Stimulated activated CD8-positive, alpha-beta memory T cell treated with anti-CD3 and anti-CD28 coated beads, Interleukin-7, amount 100 ng/mL, for 4 hours (primary cell): ENCODE data around the gene IFNL2.

ENCODE experiments used
- DNase-seq, 2 donors: peaks; one replicate each; pipeline ENCODE4 v3.0.0-alpha.2; 2020; ENCODE audit warnings: low read depth in 2 of 2

IFNL2 gene

DNA sequence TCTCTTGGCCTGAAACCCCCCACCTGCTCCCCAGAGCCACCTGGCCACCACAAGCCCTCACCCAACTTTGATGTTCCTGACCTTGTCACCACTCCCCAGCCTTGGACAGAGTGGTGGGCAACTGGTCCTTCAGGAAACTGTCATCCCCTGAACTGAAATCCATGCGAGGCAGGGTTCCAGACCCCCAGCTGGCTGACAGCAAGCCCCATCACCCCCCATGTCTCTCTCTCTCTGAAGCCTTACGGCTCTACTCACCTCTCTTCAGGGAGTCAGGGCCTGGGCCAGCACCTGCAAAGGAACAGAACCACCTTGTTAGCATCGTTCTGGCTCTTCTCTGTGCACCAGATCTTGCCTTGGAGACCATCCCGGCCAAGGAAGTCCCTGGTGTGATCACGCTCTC is 49.9 kb downstream of the IFNL2 start:
- DNase-seq: no peak

DNA sequence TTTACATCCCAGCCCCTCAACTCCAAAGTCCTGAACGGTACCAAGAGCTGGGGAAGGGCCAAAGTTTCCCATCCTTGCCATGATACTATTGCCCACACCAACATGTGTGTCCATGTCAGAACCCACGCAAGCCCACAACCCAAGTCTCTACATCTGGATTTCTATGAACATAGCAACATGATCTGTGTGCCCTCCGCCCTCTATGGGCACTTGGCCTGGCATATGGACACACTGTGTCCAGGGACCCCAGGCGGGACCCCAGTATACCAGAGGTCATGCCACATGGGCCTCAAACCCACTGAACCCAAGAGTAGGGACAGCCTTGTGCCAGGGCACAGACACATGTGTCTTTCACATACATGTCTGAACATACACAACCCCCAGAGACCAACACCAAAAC is 50.5 kb downstream of the IFNL2 start:
- DNase-seq: no peak

DNA sequence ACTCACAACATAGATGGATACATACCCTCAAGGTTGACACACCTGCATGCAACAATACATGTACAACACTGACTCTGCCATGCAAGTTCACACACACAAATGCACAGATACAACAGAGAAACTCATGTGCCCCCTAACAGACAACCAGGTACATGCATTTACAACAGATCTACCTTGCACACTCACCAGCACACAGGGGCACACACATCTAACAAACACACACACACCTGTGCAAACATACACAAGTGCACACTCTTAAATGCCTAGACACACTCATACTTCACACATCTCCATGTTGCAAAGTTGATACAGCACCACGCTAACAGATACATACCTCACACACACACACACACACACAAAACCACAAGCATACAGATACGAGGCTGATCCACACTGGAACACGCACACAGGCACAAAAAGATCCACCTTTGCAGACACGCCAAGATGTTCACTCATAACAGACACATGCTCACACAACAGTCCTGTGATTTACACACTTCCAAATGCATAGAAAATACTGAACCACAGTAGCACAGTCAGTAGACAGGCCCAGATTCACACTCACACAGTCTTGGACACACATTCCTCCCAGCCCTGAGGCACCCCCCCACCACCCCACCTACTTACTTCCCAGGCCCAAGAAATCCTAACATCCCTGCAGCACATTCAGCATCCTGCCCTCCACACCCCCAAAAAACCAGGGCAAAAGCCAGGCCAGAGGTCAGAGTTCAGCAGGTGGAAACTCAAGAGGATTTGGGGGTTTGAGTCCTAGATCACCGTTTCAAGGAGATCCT is 51.1 kb downstream of the IFNL2 start:
- DNase-seq: no peak
